Measurements from ENCODE around the gene MVP.

DNA sequence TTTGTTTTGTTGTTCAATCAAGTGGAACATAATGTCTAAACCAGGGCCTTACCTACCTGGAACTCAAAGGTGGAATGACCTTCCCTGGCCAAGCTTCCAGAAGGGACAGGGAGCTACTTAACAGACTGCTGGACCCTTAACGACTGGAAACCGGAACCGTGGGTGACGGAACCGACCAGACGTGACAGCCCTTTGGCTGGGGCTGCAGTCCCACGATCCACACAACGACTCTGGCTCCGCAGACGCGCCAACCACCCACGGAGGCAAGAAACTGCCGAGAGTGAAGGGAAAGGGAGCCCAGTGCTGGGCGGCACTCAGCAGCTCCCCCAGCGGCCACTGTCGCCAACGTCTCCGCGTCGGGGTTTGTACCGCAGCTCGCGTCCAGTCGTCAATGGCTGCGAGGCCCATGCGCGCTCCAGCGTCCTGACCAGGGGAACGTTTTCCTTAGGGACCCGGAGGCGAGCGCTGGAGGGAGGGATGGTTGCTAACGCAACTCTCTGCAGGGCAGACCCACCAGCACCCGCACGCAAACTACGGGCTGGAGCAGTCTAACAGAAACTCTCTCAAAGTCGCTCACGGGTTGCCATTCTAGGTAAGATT lies 35.3 kb upstream of the MVP start:
- TF ChIP-seq, protein P1, sequence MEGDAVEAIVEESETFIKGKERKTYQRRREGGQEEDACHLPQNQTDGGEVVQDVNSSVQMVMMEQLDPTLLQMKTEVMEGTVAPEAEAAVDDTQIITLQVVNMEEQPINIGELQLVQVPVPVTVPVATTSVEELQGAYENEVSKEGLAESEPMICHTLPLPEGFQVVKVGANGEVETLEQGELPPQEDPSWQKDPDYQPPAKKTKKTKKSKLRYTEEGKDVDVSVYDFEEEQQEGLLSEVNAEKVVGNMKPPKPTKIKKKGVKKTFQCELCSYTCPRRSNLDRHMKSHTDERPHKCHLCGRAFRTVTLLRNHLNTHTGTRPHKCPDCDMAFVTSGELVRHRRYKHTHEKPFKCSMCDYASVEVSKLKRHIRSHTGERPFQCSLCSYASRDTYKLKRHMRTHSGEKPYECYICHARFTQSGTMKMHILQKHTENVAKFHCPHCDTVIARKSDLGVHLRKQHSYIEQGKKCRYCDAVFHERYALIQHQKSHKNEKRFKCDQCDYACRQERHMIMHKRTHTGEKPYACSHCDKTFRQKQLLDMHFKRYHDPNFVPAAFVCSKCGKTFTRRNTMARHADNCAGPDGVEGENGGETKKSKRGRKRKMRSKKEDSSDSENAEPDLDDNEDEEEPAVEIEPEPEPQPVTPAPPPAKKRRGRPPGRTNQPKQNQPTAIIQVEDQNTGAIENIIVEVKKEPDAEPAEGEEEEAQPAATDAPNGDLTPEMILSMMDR (conservative IDR thresholded peaks at IDR 0.05; ENCODE audit: low read depth, low read length) = no peak
- TF ChIP-seq EZH2phosphoT487 (IDR thresholded peaks at IDR 0.05; ENCODE audit: borderline replicate concordance, low read length) = no peak
